Uterus (tissue), 4 donors: ENCODE data around the gene SLC25A26. TPM values are rescaled to one million over a fixed set of nuclear protein-coding genes. Genes with fewer than 3 reads are reported as not detected.

Experiments
- DNase-seq, 2 donors: peaks; one replicate each; pipeline ENCODE4 v3.0.0-alpha.2; 2019 to 2020
- H3K27ac ChIP-seq, 2 donors: fragments of 200-600 bp; sonication (generic); 1 replicate in 1 of 2; 2 replicates in 1 of 2; pipeline ENCODE4 v1.5.1; 2016 to 2018
- H3K27me3 ChIP-seq, 2 donors: fragments of 200-600 bp; sonication (generic); one replicate each; pipeline ENCODE4 v1.5.1; 2018 to 2019; ENCODE audit warnings: control low read depth in 1 of 2
- H3K36me3 ChIP-seq, 2 donors: fragments of 200-600 bp; sonication (generic); one replicate each; pipeline ENCODE4 v1.5.1; 2019; ENCODE audit warnings: control low read depth in 1 of 2
- H3K4me1 ChIP-seq, 2 donors: fragments of 200-600 bp; sonication (generic); one replicate each; pipeline ENCODE4 v1.5.1; 2018 to 2019; ENCODE audit warnings: control low read depth in 1 of 2
- H3K4me3 ChIP-seq, 2 donors: fragments of 200-600 bp; sonication (generic); 1 replicate in 1 of 2; 2 replicates in 1 of 2; pipeline ENCODE4 v1.5.1; 2018 to 2019; ENCODE audit warnings: mild to moderate bottlenecking in 1 of 2
- H3K9me3 ChIP-seq, 2 donors: fragments of 200-600 bp; sonication (generic); one replicate each; pipeline ENCODE4 v1.5.1; 2019; ENCODE audit warnings: control low read depth in 1 of 2
- POLR2A ChIP-seq, 2 donors: fragments of 450-650 bp; IDR thresholded peaks; one replicate each; pipeline ENCODE4 v1.6.1; 2016; ENCODE audit warnings: antibody characterized with exemption in 2 of 2, mild to moderate bottlenecking in 1 of 2, moderate library complexity in 1 of 2
- intact Hi-C: fragments of 100-400 bp; cut with DNase I; formaldehyde crosslinking; loops from one replicate; pipeline ENCODE4 v1.15.1; 2023; ENCODE audit warnings: low total_unique reads
- total RNA-seq, 4 donors: library from RNA; depleted of rRNA in 3 of 4; stranded (reverse); fragments of >200 nt in 3 of 4; gene quantifications; one replicate each; pipeline versions ENCODE4 v1.1.0 to v1.2.4, GENCODE V29; 2014 to 2023
- TF ChIP-seq, protein P1 (sequence below), 4 experiments: fragments of 200-600 bp in 2 of 4; fragments of 450-650 bp in 2 of 4; sonication (generic) in 2 of 4; IDR thresholded peaks; one replicate each; pipeline ENCODE4 v1.5.1; 2016 to 2019; ENCODE audit warnings: antibody characterized with exemption in 4 of 4, mild to moderate bottlenecking in 2 of 4, moderate library complexity in 1 of 4
- donor health status: DM: yes; HTN: yes; CAD: no.

The SLC25A26 gene
- total RNA-seq, 4 donors from 2014 or later = 10.6 to 24.9 (median 17.8) TPM

DNA sequence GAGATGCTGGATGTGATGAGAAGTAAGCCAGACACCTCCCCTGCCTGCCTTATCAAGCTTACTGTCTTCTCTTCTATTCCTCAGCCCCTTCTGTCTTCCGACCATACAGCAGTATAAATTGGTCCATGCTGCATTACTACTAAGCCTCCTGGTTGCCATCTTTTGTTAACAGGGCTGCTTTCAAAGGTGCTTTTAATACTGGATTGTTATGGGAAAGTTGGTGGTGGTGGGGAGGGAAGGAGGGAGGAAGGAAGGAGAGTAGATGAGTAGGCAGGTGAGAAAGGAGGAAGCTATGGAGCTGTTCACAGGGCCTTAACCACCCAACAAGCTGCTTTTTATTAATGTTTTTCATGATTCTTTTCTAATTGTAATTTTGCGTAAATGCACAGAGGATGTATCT, 114.9 kb downstream of the SLC25A26 start:
- no peak overlapping the region for H3K27ac ChIP-seq
- no peak overlapping the region for H3K4me3 ChIP-seq
- H3K9me3 ChIP-seq = no peaks in the 10 kb centered on the region
- no peaks in the 10 kb centered on the region for H3K36me3 ChIP-seq
- no peaks in the 10 kb centered on the region for H3K4me1 ChIP-seq
- DNase-seq = no peak
- H3K27me3 ChIP-seq = no peaks in the 10 kb centered on the region
- intact Hi-C loops = no loop called here
- TF ChIP-seq POLR2A (IDR thresholded peaks at IDR 0.05) = no peak
- TF ChIP-seq, protein P1, sequence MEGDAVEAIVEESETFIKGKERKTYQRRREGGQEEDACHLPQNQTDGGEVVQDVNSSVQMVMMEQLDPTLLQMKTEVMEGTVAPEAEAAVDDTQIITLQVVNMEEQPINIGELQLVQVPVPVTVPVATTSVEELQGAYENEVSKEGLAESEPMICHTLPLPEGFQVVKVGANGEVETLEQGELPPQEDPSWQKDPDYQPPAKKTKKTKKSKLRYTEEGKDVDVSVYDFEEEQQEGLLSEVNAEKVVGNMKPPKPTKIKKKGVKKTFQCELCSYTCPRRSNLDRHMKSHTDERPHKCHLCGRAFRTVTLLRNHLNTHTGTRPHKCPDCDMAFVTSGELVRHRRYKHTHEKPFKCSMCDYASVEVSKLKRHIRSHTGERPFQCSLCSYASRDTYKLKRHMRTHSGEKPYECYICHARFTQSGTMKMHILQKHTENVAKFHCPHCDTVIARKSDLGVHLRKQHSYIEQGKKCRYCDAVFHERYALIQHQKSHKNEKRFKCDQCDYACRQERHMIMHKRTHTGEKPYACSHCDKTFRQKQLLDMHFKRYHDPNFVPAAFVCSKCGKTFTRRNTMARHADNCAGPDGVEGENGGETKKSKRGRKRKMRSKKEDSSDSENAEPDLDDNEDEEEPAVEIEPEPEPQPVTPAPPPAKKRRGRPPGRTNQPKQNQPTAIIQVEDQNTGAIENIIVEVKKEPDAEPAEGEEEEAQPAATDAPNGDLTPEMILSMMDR (IDR thresholded peaks at IDR 0.05) = no peak

DNA sequence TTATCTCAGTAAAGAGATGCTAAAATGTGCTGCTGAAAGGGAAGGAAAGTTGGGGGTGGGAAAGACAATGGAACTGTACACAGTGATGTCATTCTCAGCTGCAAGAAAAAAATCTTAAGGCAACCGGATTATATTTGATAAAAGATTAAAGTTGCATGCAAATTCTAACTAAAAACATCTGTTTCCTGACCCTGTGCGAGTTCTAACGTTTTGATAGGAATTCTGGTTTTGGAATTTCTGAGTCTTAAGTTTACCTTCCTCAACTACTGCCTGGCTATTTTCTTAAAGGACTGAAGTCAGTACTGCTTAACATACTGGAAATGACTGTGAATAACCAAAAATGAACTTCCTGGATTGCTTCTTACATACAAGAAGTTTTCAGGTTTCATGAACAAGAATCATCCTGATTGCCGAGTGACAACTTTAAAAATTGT, 115.5 kb downstream of the SLC25A26 start:
- H3K4me3 ChIP-seq = no peak overlapping the region
- H3K27me3 ChIP-seq = no peaks in the 10 kb centered on the region
- intact Hi-C loops = no loop called here
- no peaks in the 10 kb centered on the region for H3K9me3 ChIP-seq
- no peak for TF ChIP-seq POLR2A (IDR thresholded peaks at IDR 0.05)
- TF ChIP-seq, protein P1 (IDR thresholded peaks at IDR 0.05) = no peak
- no peaks in the 10 kb centered on the region for H3K4me1 ChIP-seq
- H3K27ac ChIP-seq = no peak overlapping the region
- no peaks in the 10 kb centered on the region for H3K36me3 ChIP-seq
- DNase-seq = no peak

DNA sequence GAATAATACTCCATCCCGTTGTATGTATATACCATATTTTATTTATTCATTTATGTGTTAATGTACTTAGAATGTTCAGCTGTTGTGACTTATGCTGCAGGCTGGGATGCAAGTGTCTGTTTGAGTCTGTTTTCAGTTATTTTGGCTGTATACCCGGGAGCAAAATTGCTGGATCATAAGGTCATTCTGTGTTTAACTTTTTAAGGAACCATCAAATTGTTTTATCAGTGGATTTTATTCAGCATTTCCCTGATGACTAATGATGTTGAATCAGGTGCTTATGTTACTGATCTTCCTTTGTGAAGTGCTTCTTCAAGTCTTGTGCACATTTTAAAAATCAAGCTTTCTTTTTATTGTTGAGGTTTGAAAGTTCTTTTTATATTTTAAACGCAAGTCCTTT, 118.1 kb downstream of the SLC25A26 start:
- intact Hi-C loops = no loop called here
- no peaks in the 10 kb centered on the region for H3K27me3 ChIP-seq
- TF ChIP-seq, protein P1 (IDR thresholded peaks at IDR 0.05) = no peak
- TF ChIP-seq POLR2A (IDR thresholded peaks at IDR 0.05) = no peak
- H3K4me3 ChIP-seq = no peak overlapping the region
- no peaks in the 10 kb centered on the region for H3K36me3 ChIP-seq
- no peak for DNase-seq
- H3K27ac ChIP-seq = no peak overlapping the region
- H3K4me1 ChIP-seq = no peaks in the 10 kb centered on the region
- no peaks in the 10 kb centered on the region for H3K9me3 ChIP-seq

DNA sequence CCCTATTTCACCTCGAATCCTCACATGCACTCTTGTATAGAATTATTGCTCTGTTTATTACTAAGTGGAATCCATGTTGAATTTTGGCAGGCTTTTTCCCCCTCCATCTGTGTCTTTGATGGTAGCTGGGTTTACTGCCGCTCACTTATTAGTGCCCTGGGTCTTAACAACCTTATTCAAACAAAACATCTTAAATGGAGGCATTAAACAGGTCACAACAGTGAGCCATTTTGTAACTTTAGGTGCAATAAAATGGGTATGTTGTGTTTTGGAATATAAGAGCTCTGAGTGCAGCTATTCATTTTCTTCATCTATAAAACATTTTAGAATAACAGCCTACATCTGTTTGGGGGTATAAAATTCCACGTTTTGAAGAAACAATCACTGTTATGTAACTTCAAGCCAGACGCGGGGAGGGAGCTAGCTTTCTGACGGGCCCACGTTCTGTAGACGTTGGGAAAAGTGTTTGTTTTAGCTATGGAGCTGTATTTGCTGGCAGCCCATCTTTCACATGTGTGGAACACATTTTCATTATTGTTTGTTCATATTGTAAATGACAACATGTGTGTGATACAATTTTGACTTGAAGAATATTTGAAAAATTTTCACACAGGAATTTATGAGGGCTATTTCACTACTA, 122.0 kb downstream of the SLC25A26 start:
- Histone ChIP-seq H3K4me1 (no peaks in the 10 kb centered on the region), H3K36me3 (no peaks in the 10 kb centered on the region), H3K9me3 (peaks cover 0 to 3% of the 10 kb centered on the region in 2 donors), H3K27ac (no peak overlapping the region), H3K4me3 (no peak overlapping the region), H3K27me3 (no peaks in the 10 kb centered on the region)
- TF ChIP-seq POLR2A (IDR thresholded peaks at IDR 0.05) = no peak
- TF ChIP-seq, protein P1 (IDR thresholded peaks at IDR 0.05) = no peak
- intact Hi-C loops = no loop called here
- DNase-seq = no peak

DNA sequence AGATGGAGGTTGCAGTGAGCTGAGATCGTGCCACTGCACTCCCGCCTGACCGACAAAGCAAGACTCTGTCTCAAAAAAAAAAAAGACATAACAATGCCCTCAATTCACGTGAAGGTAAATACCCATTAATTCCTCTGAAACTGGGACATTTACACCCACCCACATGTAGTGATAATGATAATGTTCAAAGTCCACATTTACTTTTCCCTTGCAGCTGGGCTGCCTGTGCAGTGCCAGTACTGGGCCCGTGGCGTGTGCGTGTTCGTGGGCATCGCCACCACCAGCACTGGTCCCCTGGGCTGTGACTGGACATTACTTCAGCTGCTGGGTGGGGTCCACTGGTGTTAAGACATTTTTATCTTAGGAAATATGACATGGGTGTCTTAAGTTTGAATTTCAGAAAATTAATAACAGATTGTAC, 123.6 kb downstream of the SLC25A26 start:
- Histone ChIP-seq H3K27me3 (no peaks in the 10 kb centered on the region), H3K4me3 (no peak overlapping the region), H3K9me3 (peaks cover 0 to 3% of the 10 kb centered on the region in 2 donors), H3K36me3 (no peaks in the 10 kb centered on the region), H3K4me1 (no peaks in the 10 kb centered on the region), H3K27ac (no peak overlapping the region)
- intact Hi-C loops = no loop called here
- TF ChIP-seq, protein P1 (IDR thresholded peaks at IDR 0.05) = no peak
- TF ChIP-seq POLR2A (IDR thresholded peaks at IDR 0.05) = no peak
- no peak for DNase-seq
